Measurements from ENCODE around the gene CTPS1.

Gene CTPS1

DNA sequence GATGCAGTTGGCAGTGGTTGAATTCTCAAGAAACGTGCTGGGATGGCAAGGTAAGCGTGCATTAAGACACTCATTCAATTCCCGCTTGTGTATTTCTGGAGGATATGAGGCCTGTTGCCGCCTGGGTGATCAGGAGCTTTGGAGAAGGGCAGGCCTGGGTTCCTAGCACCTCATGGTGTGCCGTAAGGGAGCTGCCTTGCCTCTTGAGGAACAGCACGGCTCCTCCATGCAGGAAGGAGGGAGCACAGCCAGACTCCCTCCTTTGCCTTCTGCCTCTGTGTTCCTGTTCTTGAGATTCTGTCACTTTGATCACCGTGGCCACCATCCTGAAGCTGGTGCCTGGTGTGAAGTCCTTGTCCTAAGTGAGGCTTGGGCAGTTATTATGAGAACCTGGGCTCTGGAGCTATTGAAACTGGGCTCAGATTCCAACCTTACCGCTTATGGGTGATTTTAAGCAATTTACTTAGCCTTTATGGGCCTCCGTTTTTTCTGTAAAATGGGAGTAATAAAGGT is 23.7 kb downstream of the CTPS1 start:
- no peak for DNase-seq

DNA sequence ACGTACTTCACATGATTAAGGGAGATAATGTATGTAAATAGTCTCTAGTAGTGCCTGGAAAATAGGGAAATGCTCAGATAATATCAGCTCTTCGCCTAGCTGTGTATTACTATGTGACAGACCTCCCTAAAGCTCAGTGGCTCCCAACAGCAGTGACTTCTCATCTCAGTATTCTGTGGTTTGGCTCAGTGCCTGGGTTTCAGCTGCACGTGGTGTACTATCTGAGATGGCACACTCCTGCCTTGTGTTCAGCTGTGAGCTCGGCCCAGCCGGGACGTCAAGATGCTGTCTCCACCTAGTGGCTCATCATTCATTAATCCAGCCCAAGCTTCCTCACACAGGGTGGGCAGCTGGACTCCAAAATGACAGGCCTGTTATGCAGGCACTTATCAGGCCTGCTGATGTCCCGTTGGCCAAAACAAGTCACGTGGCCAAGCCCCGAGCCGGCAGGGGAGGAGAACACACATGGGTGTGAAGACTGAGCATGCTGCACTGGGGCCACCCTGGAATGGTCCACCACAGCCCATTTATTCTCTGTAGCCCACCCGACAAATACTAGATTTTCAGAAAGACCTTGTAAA is 24.2 kb downstream of the CTPS1 start:
- DNase-seq = peak; percentile 42

- DNase-seq = no peak
Observed at GRCh38 chr1:41005876-41006275, 26.4 kb downstream of the CTPS1 start.

GRCh38 chr1:41006942-41007865 is 27.7 kb downstream of the CTPS1 start:
- no peak for DNase-seq

GRCh38 chr1:41009466-41009865 is 30.0 kb downstream of the CTPS1 start:
- DNase-seq = no peak

DNA sequence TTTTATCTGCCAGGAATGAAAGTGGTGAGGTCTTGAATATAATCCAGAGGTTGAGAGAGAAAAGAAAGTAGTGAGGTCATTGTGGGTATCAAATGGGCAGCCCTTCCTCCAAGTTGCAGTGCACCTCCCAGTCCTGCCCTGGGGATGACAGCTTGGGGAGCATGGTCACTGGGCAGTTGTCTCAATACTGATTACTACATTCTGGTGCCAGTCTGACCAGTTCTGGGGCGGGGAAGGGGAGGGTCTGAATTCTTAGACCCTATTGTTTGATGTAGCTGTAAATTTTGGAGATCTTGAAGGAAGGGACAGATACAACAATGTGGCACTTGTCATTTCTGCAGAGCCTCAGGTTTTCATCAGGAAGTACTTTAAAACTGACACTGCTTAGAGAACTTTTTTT is 30.8 kb downstream of the CTPS1 start:
- DNase-seq = no peak

DNA sequence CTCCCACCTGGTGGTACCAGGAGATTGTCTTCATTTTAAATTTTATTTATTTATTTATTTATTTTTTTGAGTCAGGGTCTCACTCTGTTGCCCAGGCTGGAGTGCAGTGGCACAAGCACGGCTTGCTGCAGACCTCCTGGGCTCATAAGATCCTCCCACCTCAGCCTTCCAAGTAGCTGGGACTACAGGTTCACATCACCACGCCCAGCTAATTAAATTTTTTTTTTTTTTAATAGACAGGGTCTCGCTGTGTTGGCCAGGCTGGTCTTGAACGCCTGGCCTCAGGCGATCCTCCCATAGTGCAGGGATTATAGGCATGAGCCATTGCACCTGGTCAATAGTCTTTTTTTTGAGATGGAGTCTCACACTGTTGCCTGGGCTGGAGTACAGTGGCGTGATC is 33.5 kb downstream of the CTPS1 start:
- no peak for DNase-seq

GRCh38 chr1:41013796-41014195 is 34.3 kb downstream of the CTPS1 start:
- no peak for DNase-seq

DNA sequence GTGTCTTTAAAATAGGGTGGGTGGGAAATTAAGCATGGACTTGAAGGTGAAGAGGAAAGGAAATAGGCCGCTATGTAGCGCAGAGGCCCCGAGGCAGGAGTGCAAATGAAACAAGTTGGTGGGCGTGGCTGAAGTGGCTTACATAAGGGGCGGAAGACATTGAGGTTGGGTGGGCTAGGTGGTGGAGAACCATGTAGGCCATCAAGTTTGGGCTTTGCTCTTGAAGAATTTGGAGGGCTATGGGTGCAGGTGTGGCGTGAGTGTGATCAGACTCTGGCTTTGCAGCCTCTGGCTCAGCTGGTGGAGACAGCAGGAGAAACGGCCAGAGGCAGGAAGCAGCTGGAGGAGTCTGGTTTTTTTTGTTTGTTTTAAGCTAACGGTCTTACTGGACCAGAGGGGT is 35.4 kb downstream of the CTPS1 start:
- no peak for DNase-seq

- no peak for DNase-seq
Observed at GRCh38 chr1:41015281-41015896, 35.9 kb downstream of the CTPS1 start.

- DNase-seq = no peak
Observed at GRCh38 chr1:41015897-41016470, 36.5 kb downstream of the CTPS1 start.

DNA sequence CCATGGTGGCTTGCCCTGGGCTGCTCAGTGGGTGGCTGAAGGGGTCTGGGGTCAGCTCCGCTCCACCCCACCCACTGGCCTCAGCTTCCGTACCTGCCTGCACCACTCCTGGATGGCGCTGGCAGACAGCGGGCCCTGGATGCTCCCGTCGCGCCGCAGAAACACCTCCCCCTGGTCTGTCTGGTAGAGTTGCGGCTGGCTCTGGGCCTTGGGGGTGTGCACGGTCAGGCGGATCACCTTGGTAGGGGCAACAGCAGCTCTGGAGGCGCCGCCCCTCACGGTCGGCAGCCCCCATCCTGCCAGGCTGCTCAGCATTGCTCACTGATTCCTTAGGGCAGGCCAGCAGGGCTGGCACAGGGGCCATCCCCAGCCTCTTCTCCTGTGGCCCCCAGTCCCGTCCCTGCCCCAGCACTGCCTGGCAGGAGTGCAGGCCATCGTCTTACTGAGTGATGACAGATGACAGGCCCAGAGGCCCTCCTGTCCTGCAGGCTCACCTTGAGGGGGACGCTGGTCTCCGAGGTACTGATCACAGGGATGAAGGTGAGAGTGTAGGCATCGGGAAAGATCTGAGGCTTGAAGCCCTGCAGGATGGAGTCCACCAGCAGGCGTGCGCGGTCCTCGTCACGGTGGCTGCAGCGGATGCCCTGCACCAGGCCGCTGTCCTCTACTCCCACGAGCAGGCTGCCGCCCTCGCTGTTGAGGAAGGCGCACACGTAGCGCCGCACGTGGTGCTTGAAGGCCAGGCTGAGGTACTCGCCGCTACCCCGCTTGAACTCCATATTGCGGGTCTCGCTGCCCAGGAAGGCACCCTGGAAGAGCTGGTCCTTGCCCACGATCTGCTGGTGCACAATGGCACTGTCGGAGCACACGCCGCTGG is 37.9 kb downstream of the CTPS1 start:
- DNase-seq = no peak

- DNase-seq = no peak
Observed at GRCh38 chr1:41018018-41018410, 38.5 kb downstream of the CTPS1 start.

DNA sequence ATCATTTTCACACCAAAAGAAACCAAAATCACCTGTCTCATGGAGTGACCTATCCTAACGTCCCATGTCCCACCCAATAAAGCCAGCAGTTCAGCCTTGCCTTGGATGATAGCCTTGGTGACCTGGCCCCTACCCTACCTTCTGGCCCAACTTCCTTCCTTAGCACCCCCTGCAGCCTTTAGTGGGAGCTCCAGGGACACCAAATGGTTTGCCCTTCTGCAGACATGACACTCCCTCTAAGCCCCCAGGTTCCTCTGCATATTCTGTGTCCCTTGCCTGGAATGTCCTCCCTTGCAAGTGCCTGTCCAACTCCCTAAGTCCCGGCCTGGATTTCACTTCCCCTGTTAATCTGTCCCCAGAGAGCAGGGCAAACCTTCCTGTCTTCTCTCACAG is 39.9 kb downstream of the CTPS1 start:
- no peak for DNase-seq

- no peak for DNase-seq
Observed at GRCh38 chr1:41020109-41020576, 40.6 kb downstream of the CTPS1 start.

DNA sequence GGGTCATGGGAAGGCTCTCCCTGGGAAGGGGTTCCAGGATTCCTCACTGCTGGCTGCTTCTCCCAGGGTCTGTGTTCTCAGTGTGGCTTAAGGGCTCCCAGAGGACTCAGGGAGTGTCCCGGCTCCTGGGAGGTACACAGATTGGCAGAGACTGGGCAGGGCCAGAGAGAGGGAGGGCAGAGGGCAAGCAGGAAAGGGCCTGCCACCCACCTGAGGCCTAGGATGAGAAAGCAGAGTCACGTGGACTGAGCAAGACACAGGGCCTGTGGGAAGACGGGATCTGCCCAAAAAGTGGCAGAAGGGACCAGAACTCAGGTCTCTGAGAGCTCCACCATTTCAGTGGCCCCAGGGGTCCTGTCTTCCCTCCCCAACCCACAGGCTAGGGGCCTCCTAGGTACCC is 41.2 kb downstream of the CTPS1 start:
- no peak for DNase-seq

DNA sequence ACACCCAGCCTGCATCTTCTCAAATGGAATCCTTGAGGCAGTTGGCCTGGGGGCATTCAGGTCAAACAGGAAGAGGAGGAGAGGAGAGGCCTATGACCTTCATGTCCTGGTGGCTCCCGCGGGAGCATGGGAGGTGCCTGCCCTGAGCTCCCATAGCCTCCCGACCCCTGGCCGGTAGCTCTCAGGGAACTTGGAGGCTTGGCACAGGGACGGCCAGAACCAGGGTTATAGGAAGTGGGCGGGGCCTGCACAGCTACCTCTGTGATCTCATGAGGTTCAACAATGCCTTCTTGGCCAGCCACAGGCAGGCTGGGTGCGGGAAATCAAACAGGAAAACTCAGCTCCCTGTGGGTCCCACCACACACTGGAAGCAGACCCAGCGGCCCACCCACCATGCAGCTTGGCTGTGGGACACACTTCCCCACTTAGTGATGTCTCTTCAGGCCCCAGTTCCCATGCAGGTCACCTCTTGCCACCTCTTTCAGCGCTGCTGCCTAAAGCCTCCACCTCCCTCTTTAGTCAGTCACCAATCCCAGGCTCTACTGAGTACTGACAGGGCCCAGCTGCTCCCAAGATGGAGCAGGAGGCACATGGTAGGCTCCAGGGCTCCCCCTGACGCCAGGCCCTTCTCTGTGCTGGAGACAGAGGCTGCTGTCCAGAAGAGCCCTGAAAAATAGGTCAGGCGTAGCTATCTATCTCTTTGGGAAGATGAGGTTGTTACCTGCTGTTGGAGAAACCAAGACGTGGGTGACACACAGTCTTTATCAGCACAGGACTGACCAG is 42.2 kb downstream of the CTPS1 start, which contains the start of gene SLFNL1:
Gene SLFNL1 (minus strand): TSS at position 200 of the 783 bp plus-strand sequence. CDS start 1,065 bp downstream, outside the sequence.
- no peak for DNase-seq

- DNase-seq = no peak
Observed at GRCh38 chr1:41022424-41022823, 42.9 kb downstream of the CTPS1 start.

- DNase-seq = no peak
Observed at GRCh38 chr1:41023279-41023990, 43.9 kb downstream of the CTPS1 start.

DNA sequence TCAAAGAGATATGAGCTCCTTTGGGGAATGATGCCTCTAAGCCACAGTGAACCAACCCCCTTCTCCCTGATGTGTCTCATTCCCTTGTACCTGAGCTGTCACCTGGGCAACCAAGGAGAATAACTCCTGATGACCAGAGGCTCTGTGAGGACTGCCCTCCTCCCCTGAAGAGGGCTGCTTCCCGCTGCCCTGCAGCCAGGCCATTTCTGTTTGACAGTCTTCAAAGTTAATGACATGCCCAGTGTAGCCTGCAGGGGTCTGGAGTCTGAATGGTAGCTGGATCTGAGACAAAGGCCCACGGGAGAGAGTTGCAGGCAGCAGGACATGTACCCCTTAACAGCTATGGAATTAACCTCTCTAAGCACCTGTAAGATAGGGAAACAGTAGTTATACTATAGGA is 45.5 kb downstream of the CTPS1 start:
- no peak for DNase-seq
